Fibroblast of the aortic adventitia (primary cell): ENCODE results near the gene MFNG. TPM values are rescaled to one million over a fixed set of nuclear protein-coding genes. Genes with fewer than 3 reads are reported as not detected.

Source experiments
- DNase-seq: peaks from one replicate; pipeline ENCODE4 v3.0.0-alpha.2; 2010; ENCODE audit warnings: low read depth
- H3K4me3 ChIP-seq: 2 replicates; pipeline ENCODE4 v1.5.1; 2011; ENCODE audit warnings: low read depth, mild to moderate bottlenecking, control low read depth, low read length, moderate library complexity
- CTCF ChIP-seq: IDR thresholded peaks from 2 replicates; pipeline ENCODE4 v1.5.1; 2011; ENCODE audit warnings: mild to moderate bottlenecking, low read length, control low read depth, inconsistent platforms; ENCODE audit not compliant: insufficient read depth
- total RNA-seq: library from RNA; depleted of rRNA; stranded (reverse); fragments of >200 nt; gene quantifications from 2 replicates; pipeline ENCODE4 v1.2.3, GENCODE V29; 2012; ENCODE audit warnings: low replicate concordance

MFNG gene
- total RNA-seq, 1 donor, result 0.36 TPM

- TF ChIP-seq CTCF, result no peak
- no peak overlapping the region for H3K4me3 ChIP-seq
- peak; percentile 57 for DNase-seq
Measured at GRCh38 chr22:37462983-37463382, 23.2 kb downstream of the MFNG start.

- no peak for TF ChIP-seq CTCF
- DNase-seq, result no peak
- H3K4me3 ChIP-seq, result no peak overlapping the region
Measured at GRCh38 chr22:37462436-37462835, 23.7 kb downstream of the MFNG start.

GRCh38 chr22:37461961-37462360 lies 24.2 kb downstream of the MFNG start:
- no peak overlapping the region for H3K4me3 ChIP-seq
- no peak for TF ChIP-seq CTCF
- no peak for DNase-seq

GRCh38 chr22:37460684-37461083 lies 25.5 kb downstream of the MFNG start:
- H3K4me3 ChIP-seq, result no peak overlapping the region
- no peak for TF ChIP-seq CTCF
- DNase-seq, result no peak

- no peak overlapping the region for H3K4me3 ChIP-seq
- TF ChIP-seq CTCF, result no peak
- DNase-seq, result peak; percentile 16
Measured at GRCh38 chr22:37459206-37459605, 27.0 kb downstream of the MFNG start.

- H3K4me3 ChIP-seq, result no peak overlapping the region
- DNase-seq, result peak; percentile 62
- peak; percentile 96 for TF ChIP-seq CTCF
Measured at GRCh38 chr22:37457093-37457893, 28.9 kb downstream of the MFNG start.

GRCh38 chr22:37456346-37456745 lies 29.8 kb downstream of the MFNG start:
- no peak for DNase-seq
- no peak for TF ChIP-seq CTCF

More at GRCh38 chr22:37456346-37456745, 29.8 kb downstream of the MFNG start:
- no peak overlapping the region for H3K4me3 ChIP-seq
